ENCODE results near the gene BATF3. TPM values are rescaled to one million over a fixed set of nuclear protein-coding genes. Genes with fewer than 3 reads are reported as not detected.

BATF3 gene
- total RNA-seq, 1 experiment from 2014 or later, result 3.9 TPM

DNA sequence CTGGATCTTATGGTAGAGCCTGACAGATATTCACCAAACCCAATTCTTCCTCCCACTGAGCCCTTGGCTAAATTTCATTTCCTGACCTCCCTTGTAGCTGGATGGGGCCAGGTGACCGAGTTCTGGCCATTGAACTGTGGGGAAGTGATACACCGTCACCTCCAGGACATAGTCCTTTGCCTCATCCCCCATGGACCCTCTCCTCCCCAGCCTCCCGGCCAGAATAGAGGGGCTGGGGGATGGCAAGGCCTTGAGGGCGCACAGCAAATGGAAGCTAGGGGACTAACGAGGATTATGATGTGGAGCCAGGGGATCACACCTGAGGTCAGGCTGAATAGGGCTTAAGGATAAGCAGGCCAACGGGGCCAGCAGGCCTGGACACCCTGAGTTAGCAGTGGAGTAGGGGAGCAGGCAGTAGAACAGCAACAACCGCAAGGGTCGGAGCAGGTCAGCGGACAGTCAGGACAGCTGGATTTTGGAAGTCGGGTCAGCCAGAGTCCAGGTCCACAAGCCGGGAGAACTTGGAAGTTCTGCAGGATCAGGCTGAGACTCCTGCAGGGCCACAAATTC lies 15.0 kb downstream of the BATF3 start:
- CTCF ChIA-PET, result interaction anchor here (0.8 to 1.0 kb wide), 2 partner anchors 19 to 75 kb away, joined by 3 read pairs; no protein-coding TSS in a partner anchor
- DNase-seq (ENCODE audit: low spot score), result no peak
- POLR2A ChIA-PET, result no interaction called here
- TF ChIP-seq NR3C1 (CRISPR knock-in tag; conservative IDR thresholded peaks at IDR 0.05; ENCODE audit: low read depth) (no peak), STAT6 (CRISPR knock-in tag; conservative IDR thresholded peaks at IDR 0.05; ENCODE audit: low read depth) (no peak), ZNF138 (CRISPR knock-in tag; conservative IDR thresholded peaks at IDR 0.05) (no peak), CREM (CRISPR knock-in tag; IDR thresholded peaks at IDR 0.05) (no peak), NFE2L1 (CRISPR knock-in tag; IDR thresholded peaks at IDR 0.05) (no peak), GRHL2 (CRISPR knock-in tag; IDR thresholded peaks at IDR 0.05; ENCODE audit: insufficient replicate concordance, severe bottlenecking) (no peak), TEAD4 (CRISPR knock-in tag; IDR thresholded peaks at IDR 0.05) (no peak), TEAD1 (CRISPR knock-in tag; IDR thresholded peaks at IDR 0.05) (no peak), ZNF423 (CRISPR knock-in tag; IDR thresholded peaks at IDR 0.05) (no peak), ATF3 (CRISPR knock-in tag; conservative IDR thresholded peaks at IDR 0.05) (no peak), RELA (CRISPR knock-in tag; IDR thresholded peaks at IDR 0.05; ENCODE audit: borderline replicate concordance) (no peak), FOXP4 (CRISPR knock-in tag; IDR thresholded peaks at IDR 0.05) (no peak), ATF6 (CRISPR knock-in tag; IDR thresholded peaks at IDR 0.05) (no peak), ZBTB21 (CRISPR knock-in tag; IDR thresholded peaks at IDR 0.05; ENCODE audit: borderline replicate concordance) (no peak), PREB (CRISPR knock-in tag; IDR thresholded peaks at IDR 0.05; ENCODE audit: borderline replicate concordance) (no peak), ELF4 (CRISPR knock-in tag; IDR thresholded peaks at IDR 0.05; ENCODE audit: low read depth) (no peak), FOXJ3 (CRISPR knock-in tag; IDR thresholded peaks at IDR 0.05; ENCODE audit: borderline replicate concordance) (no peak)
- TF ChIP-seq, protein P1, sequence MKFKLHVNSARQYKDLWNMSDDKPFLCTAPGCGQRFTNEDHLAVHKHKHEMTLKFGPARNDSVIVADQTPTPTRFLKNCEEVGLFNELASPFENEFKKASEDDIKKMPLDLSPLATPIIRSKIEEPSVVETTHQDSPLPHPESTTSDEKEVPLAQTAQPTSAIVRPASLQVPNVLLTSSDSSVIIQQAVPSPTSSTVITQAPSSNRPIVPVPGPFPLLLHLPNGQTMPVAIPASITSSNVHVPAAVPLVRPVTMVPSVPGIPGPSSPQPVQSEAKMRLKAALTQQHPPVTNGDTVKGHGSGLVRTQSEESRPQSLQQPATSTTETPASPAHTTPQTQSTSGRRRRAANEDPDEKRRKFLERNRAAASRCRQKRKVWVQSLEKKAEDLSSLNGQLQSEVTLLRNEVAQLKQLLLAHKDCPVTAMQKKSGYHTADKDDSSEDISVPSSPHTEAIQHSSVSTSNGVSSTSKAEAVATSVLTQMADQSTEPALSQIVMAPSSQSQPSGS (CRISPR knock-in tag; IDR thresholded peaks at IDR 0.05; ENCODE audit: borderline replicate concordance, low read depth), result no peak
- TF ChIP-seq, protein P2, sequence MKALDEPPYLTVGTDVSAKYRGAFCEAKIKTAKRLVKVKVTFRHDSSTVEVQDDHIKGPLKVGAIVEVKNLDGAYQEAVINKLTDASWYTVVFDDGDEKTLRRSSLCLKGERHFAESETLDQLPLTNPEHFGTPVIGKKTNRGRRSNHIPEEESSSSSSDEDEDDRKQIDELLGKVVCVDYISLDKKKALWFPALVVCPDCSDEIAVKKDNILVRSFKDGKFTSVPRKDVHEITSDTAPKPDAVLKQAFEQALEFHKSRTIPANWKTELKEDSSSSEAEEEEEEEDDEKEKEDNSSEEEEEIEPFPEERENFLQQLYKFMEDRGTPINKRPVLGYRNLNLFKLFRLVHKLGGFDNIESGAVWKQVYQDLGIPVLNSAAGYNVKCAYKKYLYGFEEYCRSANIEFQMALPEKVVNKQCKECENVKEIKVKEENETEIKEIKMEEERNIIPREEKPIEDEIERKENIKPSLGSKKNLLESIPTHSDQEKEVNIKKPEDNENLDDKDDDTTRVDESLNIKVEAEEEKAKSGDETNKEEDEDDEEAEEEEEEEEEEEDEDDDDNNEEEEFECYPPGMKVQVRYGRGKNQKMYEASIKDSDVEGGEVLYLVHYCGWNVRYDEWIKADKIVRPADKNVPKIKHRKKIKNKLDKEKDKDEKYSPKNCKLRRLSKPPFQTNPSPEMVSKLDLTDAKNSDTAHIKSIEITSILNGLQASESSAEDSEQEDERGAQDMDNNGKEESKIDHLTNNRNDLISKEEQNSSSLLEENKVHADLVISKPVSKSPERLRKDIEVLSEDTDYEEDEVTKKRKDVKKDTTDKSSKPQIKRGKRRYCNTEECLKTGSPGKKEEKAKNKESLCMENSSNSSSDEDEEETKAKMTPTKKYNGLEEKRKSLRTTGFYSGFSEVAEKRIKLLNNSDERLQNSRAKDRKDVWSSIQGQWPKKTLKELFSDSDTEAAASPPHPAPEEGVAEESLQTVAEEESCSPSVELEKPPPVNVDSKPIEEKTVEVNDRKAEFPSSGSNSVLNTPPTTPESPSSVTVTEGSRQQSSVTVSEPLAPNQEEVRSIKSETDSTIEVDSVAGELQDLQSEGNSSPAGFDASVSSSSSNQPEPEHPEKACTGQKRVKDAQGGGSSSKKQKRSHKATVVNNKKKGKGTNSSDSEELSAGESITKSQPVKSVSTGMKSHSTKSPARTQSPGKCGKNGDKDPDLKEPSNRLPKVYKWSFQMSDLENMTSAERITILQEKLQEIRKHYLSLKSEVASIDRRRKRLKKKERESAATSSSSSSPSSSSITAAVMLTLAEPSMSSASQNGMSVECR (CRISPR knock-in tag; IDR thresholded peaks at IDR 0.05; ENCODE audit: borderline replicate concordance), result no peak

More for the DNA sequence above, 15.0 kb downstream of the BATF3 start:
- no peak for ATAC-seq
- H3K4me3 Mint-ChIP-seq, result no peak overlapping the region
- H3K27me3 Mint-ChIP-seq (ENCODE audit: low read depth), result no peaks in the 10 kb centered on the region
- H3K27ac Mint-ChIP-seq, result no peak overlapping the region
- H3K9me3 Mint-ChIP-seq, result no peaks in the 10 kb centered on the region
- H3K36me3 Mint-ChIP-seq, result no peaks in the 10 kb centered on the region
- H3K4me1 Mint-ChIP-seq, result peaks cover 15% of the 10 kb centered on the region
